SU-DHL-6 (cell line): ENCODE results near the gene PLXDC2.

Source experiments
- EZH2phosphoT487 ChIP-seq: fragments of 200-600 bp; sonication (generic), shearing (Covaris generic); conservative IDR thresholded peaks from 2 replicates; pipeline ENCODE4 v1.6.1; 2018; ENCODE audit warnings: mild to moderate bottlenecking, antibody characterized with exemption, low read length, moderate library complexity, mixed read lengths
- TF ChIP-seq, protein P1 (sequence below): fragments of 200-600 bp; sonication (generic); IDR thresholded peaks from one replicate; pipeline ENCODE4 v1.5.1; 2017; ENCODE audit warnings: antibody characterized with exemption, mild to moderate bottlenecking, low read length, moderate library complexity; ENCODE audit not compliant: insufficient read depth, poor library complexity, severe bottlenecking

- TF ChIP-seq, protein P1, sequence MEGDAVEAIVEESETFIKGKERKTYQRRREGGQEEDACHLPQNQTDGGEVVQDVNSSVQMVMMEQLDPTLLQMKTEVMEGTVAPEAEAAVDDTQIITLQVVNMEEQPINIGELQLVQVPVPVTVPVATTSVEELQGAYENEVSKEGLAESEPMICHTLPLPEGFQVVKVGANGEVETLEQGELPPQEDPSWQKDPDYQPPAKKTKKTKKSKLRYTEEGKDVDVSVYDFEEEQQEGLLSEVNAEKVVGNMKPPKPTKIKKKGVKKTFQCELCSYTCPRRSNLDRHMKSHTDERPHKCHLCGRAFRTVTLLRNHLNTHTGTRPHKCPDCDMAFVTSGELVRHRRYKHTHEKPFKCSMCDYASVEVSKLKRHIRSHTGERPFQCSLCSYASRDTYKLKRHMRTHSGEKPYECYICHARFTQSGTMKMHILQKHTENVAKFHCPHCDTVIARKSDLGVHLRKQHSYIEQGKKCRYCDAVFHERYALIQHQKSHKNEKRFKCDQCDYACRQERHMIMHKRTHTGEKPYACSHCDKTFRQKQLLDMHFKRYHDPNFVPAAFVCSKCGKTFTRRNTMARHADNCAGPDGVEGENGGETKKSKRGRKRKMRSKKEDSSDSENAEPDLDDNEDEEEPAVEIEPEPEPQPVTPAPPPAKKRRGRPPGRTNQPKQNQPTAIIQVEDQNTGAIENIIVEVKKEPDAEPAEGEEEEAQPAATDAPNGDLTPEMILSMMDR: no peak
- no peak for TF ChIP-seq EZH2phosphoT487
Measured at GRCh38 chr10:19767876-19768275, 48.4 kb upstream of the PLXDC2 start.
